B cell (primary cell): ENCODE results near the gene PHF23. TPM values are rescaled to one million over a fixed set of nuclear protein-coding genes. Genes with fewer than 3 reads are reported as not detected.

Experiments used
- ATAC-seq: fragments of 200-7000 bp; cut with Tn5 transposase; one replicate; pipeline ENCODE4 v1.10.0; 2021; ENCODE audit warnings: low read depth, mild to moderate bottlenecking, moderate number of reproducible peaks, moderate library complexity
- CTCF ChIA-PET: fragments of 350-600 bp; sonication (Branson Sonifier 250); formaldehyde crosslinking; loops from one replicate; lab custom pipeline; 2021; ENCODE audit warnings: antibody characterized with exemption, inconsistent platforms; lab: Charles Lee
- POLR2A ChIA-PET: fragments of 350-600 bp; sonication (Branson Sonifier 250); formaldehyde crosslinking; loops from one replicate; lab custom pipeline; 2021; ENCODE audit warnings: antibody characterized with exemption; lab: Charles Lee
- DNase-seq: peaks from one replicate; pipeline ENCODE4 v3.0.0; 2013
- H2AFZ ChIP-seq: 2 replicates; pipeline ENCODE4 v1.6.1; 2012; ENCODE audit warnings: mild to moderate bottlenecking, low read depth, low read length; ENCODE audit not compliant: insufficient read depth, poor library complexity, severe bottlenecking
- H3K27ac ChIP-seq, 2 donors: 1 replicate in 1 of 2; 2 replicates in 1 of 2; pipeline ENCODE4 v1.5.1; 2012 to 2013; ENCODE audit warnings: low read length in 2 of 2, mild to moderate bottlenecking in 2 of 2, moderate library complexity in 1 of 2
- H3K27me3 ChIP-seq, 4 experiments: fragments of 200-600 bp in 1 of 4; sonication (generic) in 1 of 4; replicated peaks in 1 of 4; 1 replicate in 2 of 4; 2 replicates in 2 of 4; pipeline versions ENCODE4 v1.6.1 to v1.7.0; 2013 to 2016; ENCODE audit warnings: low read length in 3 of 4, mild to moderate bottlenecking in 2 of 4, mixed read lengths in 1 of 4, moderate library complexity in 1 of 4; ENCODE audit not compliant: insufficient read depth in 4 of 4, control insufficient read depth in 3 of 4; ENCODE audit errors: control extremely low read depth in 1 of 4
- H3K36me3 ChIP-seq, 2 experiments: replicated peaks in 1 of 2; 1 replicate in 1 of 2; 2 replicates in 1 of 2; pipeline versions ENCODE4 v1.6.1 to v1.7.1; 2013; ENCODE audit warnings: low read length in 1 of 2; ENCODE audit not compliant: insufficient read depth in 2 of 2, control insufficient read depth in 1 of 2; ENCODE audit errors: control extremely low read depth in 1 of 2, extremely low read depth in 1 of 2
- H3K4me1 ChIP-seq, 2 donors: fragments of 200-600 bp in 1 of 2; sonication (generic) in 1 of 2; 1 replicate in 1 of 2; 2 replicates in 1 of 2; pipeline versions ENCODE4 v1.5.1 to v1.6.1; 2013 to 2017; ENCODE audit warnings: low read length in 2 of 2; ENCODE audit not compliant: control insufficient read depth in 2 of 2, insufficient read depth in 2 of 2
- H3K4me2 ChIP-seq: replicated peaks from 2 replicates; pipeline ENCODE3; 2012; ENCODE audit warnings: mild to moderate bottlenecking, low read depth, low read length; ENCODE audit not compliant: poor library complexity, severe bottlenecking
- H3K4me3 ChIP-seq, 5 experiments: fragments of 200-600 bp in 1 of 5; sonication (generic) in 1 of 5; 1 replicate in 3 of 5; 2 replicates in 2 of 5; pipeline versions ENCODE4 v1.5.1 to v1.7.0; 2011 to 2016; ENCODE audit warnings: low read length in 4 of 5, mild to moderate bottlenecking in 4 of 5, low read depth in 2 of 5, control low read depth in 1 of 5, moderate library complexity in 1 of 5; ENCODE audit not compliant: insufficient read depth in 1 of 5; ENCODE audit errors: control extremely low read depth in 1 of 5, extremely low read depth in 1 of 5
- H3K79me2 ChIP-seq: fragments of 200-600 bp; sonication (generic); one replicate; pipeline ENCODE4 v1.6.0; 2016; ENCODE audit warnings: low read length; ENCODE audit not compliant: control insufficient read depth, insufficient read depth
- H3K9ac ChIP-seq: fragments of 200-600 bp; sonication (generic); 2 replicates; pipeline ENCODE4 v1.6.1; 2017; ENCODE audit warnings: mild to moderate bottlenecking, low read length, moderate library complexity
- H3K9me3 ChIP-seq, 3 donors: one replicate each; pipeline versions ENCODE4 v1.6.1 to v1.7.1; 2013; ENCODE audit warnings: low read length in 2 of 3; ENCODE audit not compliant: control insufficient read depth in 2 of 3, insufficient read depth in 1 of 3; ENCODE audit errors: control extremely low read depth in 1 of 3
- H4K20me1 ChIP-seq: 2 replicates; pipeline ENCODE4 v1.6.0; 2012; ENCODE audit warnings: mild to moderate bottlenecking, low read length; ENCODE audit not compliant: insufficient read depth, control insufficient read depth, poor library complexity, severe bottlenecking
- H3K27ac Mint-ChIP-seq: one replicate; pipeline ENCODE4 v1.8.0; 2021; ENCODE audit warnings: mixed read lengths
- H3K27me3 Mint-ChIP-seq: one replicate; pipeline ENCODE4 v1.8.0; 2021; ENCODE audit warnings: mixed read lengths
- H3K4me1 Mint-ChIP-seq: one replicate; pipeline ENCODE4 v1.8.0; 2021; ENCODE audit warnings: mixed read lengths
- H3K4me3 Mint-ChIP-seq: one replicate; pipeline ENCODE4 v1.8.0; 2021; ENCODE audit warnings: mixed read lengths
- H3K9me3 Mint-ChIP-seq: one replicate; pipeline ENCODE4 v1.8.0; 2022; ENCODE audit warnings: mixed read lengths; ENCODE audit not compliant: insufficient read depth
- CTCF ChIP-seq: fragments of 200-600 bp; IDR thresholded peaks from one replicate; pipeline ENCODE4 v1.8.0; 2022; ENCODE audit warnings: antibody characterized with exemption, mild to moderate bottlenecking
- EZH2 ChIP-seq: IDR thresholded peaks from 2 replicates; pipeline ENCODE4 v1.6.1; 2012; ENCODE audit warnings: borderline replicate concordance, low read depth, mild to moderate bottlenecking, moderate library complexity, low read length; ENCODE audit not compliant: insufficient read depth, poor library complexity, severe bottlenecking
- WGBS: methylation state at CpG from one replicate; pipeline ENCODE4 v1.1.5; 2013; ENCODE audit warnings: missing lambda C conversion rate; ENCODE audit not compliant: insufficient coverage; 5-methylcytosine and 5-hydroxymethylcytosine counted together
- intact Hi-C: fragments of 100-400 bp; cut with micrococcal nuclease; formaldehyde crosslinking; loops from one replicate; pipeline ENCODE4 v1.10.0; 2022
- polyA plus RNA-seq: library from polyadenylated mRNA; depleted of rRNA; stranded (reverse); fragments of >200 nt; gene quantifications from 2 replicates; pipeline ENCODE4 v1.2.3, GENCODE V29; 2012
- total RNA-seq, 2 donors: library from RNA; stranded (reverse); fragments of 120-200 nt in 1 of 2; gene quantifications; 1 replicate in 1 of 2; 2 replicates in 1 of 2; pipeline versions ENCODE4 v1.2.3 to v1.2.4, GENCODE V29; 2013 to 2022

PHF23 gene
- total and polyA plus RNA-seq, 2 donors (not counting 1 experiment from before 2014, with no cell fraction given) = 17.6 to 42.3 TPM

GRCh38 chr17:7216242-7217112 is 22.8 kb downstream of the PHF23 start:
- DNase-seq = no peak
- 28% methylated on average over 7 of the region's 7 CpGs for WGBS
- H3K4me3 ChIP-seq = no peak overlapping the region
- H3K27ac ChIP-seq = no peak overlapping the region
- H3K27me3 ChIP-seq = no peaks in the 10 kb centered on the region
- H3K9ac ChIP-seq = no peak overlapping the region
- H3K4me1 Mint-ChIP-seq = peaks cover 65% of the 10 kb centered on the region
- no peak for TF ChIP-seq CTCF
- no peak for TF ChIP-seq EZH2
- peaks cover 7% of the 10 kb centered on the region for H3K79me2 ChIP-seq
- H4K20me1 ChIP-seq = no peaks in the 10 kb centered on the region
- CTCF ChIA-PET = no interaction called here
- no peaks in the 10 kb centered on the region for H3K27me3 Mint-ChIP-seq
- H3K9me3 ChIP-seq = no peaks in the 10 kb centered on the region
- H2AFZ ChIP-seq = no peak overlapping the region
- H3K27ac Mint-ChIP-seq = peak overlapping the region; percentile 47
- peaks cover 32 to 64% of the 10 kb centered on the region in 2 donors for H3K4me1 ChIP-seq
- ATAC-seq = no peak
- H3K36me3 ChIP-seq = no peaks in the 10 kb centered on the region
- intact Hi-C loops = no loop called here
- peak overlapping the region; percentile 11 for H3K4me3 Mint-ChIP-seq
- POLR2A ChIA-PET = interaction anchor here (0.6 to 9.1 kb wide), 3 partner anchors 21 to 194 kb away, joined by 3 to 157 read pairs (median 4); partner anchors contain the start of genes CTDNEP1, DVL2, GABARAP and PHF23
- no peaks in the 10 kb centered on the region for H3K9me3 Mint-ChIP-seq
- peak overlapping the region; percentile 21 for H3K4me2 ChIP-seq
